H9 (cell line): ENCODE measurements around the gene GALNT17. TPM values are rescaled to one million over a fixed set of nuclear protein-coding genes. Genes with fewer than 3 reads are reported as not detected.

Source experiments
- DNase-seq: peaks from one replicate; pipeline ENCODE4 v3.0.0-alpha.2; 2017
- H2AFZ ChIP-seq: one replicate; pipeline ENCODE4 v1.6.1; 2013; ENCODE audit warnings: mild to moderate bottlenecking, low read length, control low read depth, moderate library complexity
- H2AK5ac ChIP-seq: 2 replicates; pipeline ENCODE4 v1.6.1; 2013; ENCODE audit warnings: low read length, control low read depth, mixed read lengths; ENCODE audit not compliant: insufficient read length
- H2BK120ac ChIP-seq: one replicate; pipeline ENCODE4 v1.6.1; 2013; ENCODE audit warnings: low read depth, mild to moderate bottlenecking, low read length, control low read depth, inconsistent platforms; ENCODE audit not compliant: poor library complexity, severe bottlenecking
- H2BK12ac ChIP-seq: 2 replicates; pipeline ENCODE4 v1.6.1; 2013; ENCODE audit warnings: low read length, control low read depth, mixed read lengths, low read depth; ENCODE audit not compliant: insufficient read length
- H2BK15ac ChIP-seq: 2 replicates; pipeline ENCODE4 v1.6.1; 2013; ENCODE audit warnings: low read depth, low read length, control low read depth
- H2BK20ac ChIP-seq: one replicate; pipeline ENCODE4 v1.6.1; 2013; ENCODE audit warnings: low read depth, mild to moderate bottlenecking, low read length, control low read depth, inconsistent platforms; ENCODE audit not compliant: poor library complexity, severe bottlenecking
- H2BK5ac ChIP-seq: 2 replicates; pipeline ENCODE4 v1.6.1; 2013; ENCODE audit warnings: low read length, control low read depth, mixed read lengths; ENCODE audit not compliant: insufficient read length
- H3K14ac ChIP-seq: 2 replicates; pipeline ENCODE4 v1.6.1; 2013; ENCODE audit warnings: low read length, control low read depth; ENCODE audit not compliant: insufficient read depth
- H3K18ac ChIP-seq: 2 replicates; pipeline ENCODE4 v1.6.1; 2013; ENCODE audit warnings: low read depth, mild to moderate bottlenecking, mixed read lengths, low read length, control low read depth; ENCODE audit not compliant: insufficient read length
- H3K23ac ChIP-seq: 2 replicates; pipeline ENCODE4 v1.6.1; 2013; ENCODE audit warnings: low read length, control low read depth, mixed read lengths, low read depth; ENCODE audit not compliant: insufficient read length
- H3K23me2 ChIP-seq: 2 replicates; pipeline ENCODE4 v1.6.1; 2013; ENCODE audit warnings: low read depth, mild to moderate bottlenecking, mixed read lengths, low read length, control low read depth; ENCODE audit not compliant: insufficient read length, poor library complexity, severe bottlenecking
- H3K27ac ChIP-seq: 2 replicates; pipeline ENCODE4 v1.5.1; 2013; ENCODE audit warnings: low read length, control low read depth, mixed read lengths, low read depth; ENCODE audit not compliant: insufficient read length
- H3K27me3 ChIP-seq: 2 replicates; pipeline ENCODE4 v1.6.1; 2013; ENCODE audit warnings: low read length, control low read depth, inconsistent platforms; ENCODE audit not compliant: insufficient read depth
- H3K4ac ChIP-seq: 2 replicates; pipeline ENCODE4 v1.6.1; 2013; ENCODE audit warnings: low read depth, mild to moderate bottlenecking, control low read depth, inconsistent platforms, low read length, moderate library complexity
- H3K4me1 ChIP-seq: 2 replicates; pipeline ENCODE4 v1.6.1; 2013; ENCODE audit warnings: low read length, control low read depth, inconsistent platforms; ENCODE audit not compliant: insufficient read depth
- H3K4me2 ChIP-seq: 2 replicates; pipeline ENCODE4 v1.6.1; 2013; ENCODE audit warnings: low read length, control low read depth, mixed read lengths; ENCODE audit not compliant: insufficient read length, insufficient read depth
- H3K56ac ChIP-seq: 2 replicates; pipeline ENCODE4 v1.6.1; 2013; ENCODE audit warnings: low read depth, mild to moderate bottlenecking, mixed read lengths, low read length, control low read depth; ENCODE audit not compliant: insufficient read length
- H3K79me1 ChIP-seq: 2 replicates; pipeline ENCODE4 v1.6.1; 2013; ENCODE audit warnings: low read depth, mild to moderate bottlenecking, moderate library complexity, low read length, control low read depth, inconsistent platforms; ENCODE audit not compliant: insufficient read depth, poor library complexity, severe bottlenecking
- H3K79me2 ChIP-seq: 2 replicates; pipeline ENCODE4 v1.6.1; 2013; ENCODE audit warnings: low read length, control low read depth, inconsistent platforms; ENCODE audit not compliant: insufficient read depth
- H3K9ac ChIP-seq: 2 replicates; pipeline ENCODE4 v1.6.1; 2013; ENCODE audit warnings: low read length, control low read depth, mixed read lengths; ENCODE audit not compliant: insufficient read length; ENCODE audit errors: extremely low read depth
- H3K9me3 ChIP-seq: one replicate; pipeline ENCODE4 v1.6.1; 2013; ENCODE audit warnings: low read depth, low read length, inconsistent platforms; ENCODE audit not compliant: control insufficient read depth
- H3T11ph ChIP-seq: one replicate; pipeline ENCODE4 v1.6.1; 2013; ENCODE audit warnings: mild to moderate bottlenecking, low read length, control low read depth, inconsistent platforms
- H4K20me1 ChIP-seq: one replicate; pipeline ENCODE4 v1.6.1; 2013; ENCODE audit not compliant: control insufficient read depth, insufficient read length, insufficient read depth
- H4K5ac ChIP-seq: 2 replicates; pipeline ENCODE4 v1.6.1; 2013; ENCODE audit warnings: low read depth, mild to moderate bottlenecking, mixed read lengths, low read length, control low read depth; ENCODE audit not compliant: insufficient read length
- H4K8ac ChIP-seq: replicated peaks from 2 replicates; pipeline ENCODE4 v1.6.1; 2013; ENCODE audit warnings: low read length, control low read depth, mixed read lengths, low read depth; ENCODE audit not compliant: insufficient read length
- H4K91ac ChIP-seq: 2 replicates; pipeline ENCODE4 v1.6.1; 2013; ENCODE audit warnings: low read depth, mild to moderate bottlenecking, moderate library complexity, mixed read lengths, low read length, control low read depth; ENCODE audit not compliant: insufficient read length
- H3K27ac Mint-ChIP-seq, 3 experiments: 2 replicates in 2 of 3; 3 replicates in 1 of 3; pipeline ENCODE4 v1.8.0; 2020 to 2021; ENCODE audit warnings: mixed read lengths in 3 of 3, mild to moderate bottlenecking in 1 of 3, moderate library complexity in 1 of 3
- H3K27me3 Mint-ChIP-seq: 2 replicates; pipeline ENCODE4 v1.8.0; 2021; ENCODE audit warnings: low read depth, mild to moderate bottlenecking, moderate library complexity, mixed read lengths
- H3K36me3 Mint-ChIP-seq, 3 experiments: 2 replicates in 2 of 3; 3 replicates in 1 of 3; pipeline ENCODE4 v1.8.0; 2020 to 2021; ENCODE audit warnings: low read depth in 3 of 3, mixed read lengths in 3 of 3; ENCODE audit not compliant: insufficient read depth in 1 of 3
- H3K4me1 Mint-ChIP-seq, 2 experiments: 2 replicates each; pipeline ENCODE4 v1.8.0; 2020; ENCODE audit warnings: mixed read lengths in 2 of 2
- H3K4me3 Mint-ChIP-seq, 2 experiments: 2 replicates in 1 of 2; 3 replicates in 1 of 2; pipeline ENCODE4 v1.8.0; 2020 to 2021; ENCODE audit warnings: mild to moderate bottlenecking in 2 of 2, mixed read lengths in 2 of 2, moderate library complexity in 1 of 2
- H3K9me3 Mint-ChIP-seq, 2 experiments: 2 replicates in 1 of 2; 3 replicates in 1 of 2; pipeline ENCODE4 v1.8.0; 2020; ENCODE audit warnings: mild to moderate bottlenecking in 2 of 2, mixed read lengths in 2 of 2, moderate library complexity in 1 of 2
- CTCF ChIP-seq: fragments of 200-600 bp; sonication (generic); conservative IDR thresholded peaks from 3 replicates; pipeline ENCODE4 v1.8.0; 2021; ENCODE audit warnings: antibody characterized with exemption, mild to moderate bottlenecking
- WGBS: extraction: QIAGEN DNeasy Blood & Tissue Kit; methylation state at CpG from one replicate; pipeline ENCODE4 v1.1.7; 2013; ENCODE audit warnings: missing lambda C conversion rate, low lambda C conversion rate, mixed read lengths; ENCODE audit not compliant: insufficient read length; ENCODE audit errors: extremely low coverage; 5-methylcytosine and 5-hydroxymethylcytosine counted together
- total RNA-seq: library from RNA; stranded (reverse); gene quantifications from 2 replicates; pipeline ENCODE4 v1.2.1, GENCODE V29; 2021

The GALNT17 gene
- total RNA-seq, 1 experiment from 2014 or later, result 43.2 TPM

GRCh38 chr7:71558806-71559613, 427.1 kb downstream of the GALNT17 start:
- Histone ChIP-seq H2BK5ac (no peak overlapping the region), H3K27me3 (no peaks in the 10 kb centered on the region), H2BK12ac (no peak overlapping the region), H3K18ac (no peak overlapping the region), H3K9ac (no peak overlapping the region), H3K14ac (no peak overlapping the region), H3K4me1 (peaks cover 5% of the 10 kb centered on the region; the same call in 1 of the 2 replicates), H3T11ph (no peak overlapping the region), H3K56ac (no peak overlapping the region), H3K23ac (no peak overlapping the region), H2BK15ac (no peak overlapping the region), H2BK120ac (no peak overlapping the region), H3K27ac (no peak overlapping the region), H3K23me2 (no peaks in the 10 kb centered on the region), H2AFZ (no peak overlapping the region), H4K8ac (no peak overlapping the region), H4K91ac (no peak overlapping the region), H3K4ac (no peak overlapping the region), H4K20me1 (no peaks in the 10 kb centered on the region), H3K9me3 (no peaks in the 10 kb centered on the region), H2AK5ac (no peak overlapping the region), H2BK20ac (no peak overlapping the region), H3K4me2 (no peak overlapping the region), H3K79me2 (no peaks in the 10 kb centered on the region), H4K5ac (no peak overlapping the region), H3K79me1 (no peaks in the 10 kb centered on the region)
- Mint-ChIP-seq H3K4me3 (no peak overlapping the region), H3K27me3 (peaks cover 1% of the 10 kb centered on the region; the same call in 1 of the 2 replicates), H3K36me3 (peaks cover 11 to 20% (median 13%) of the 10 kb centered on the region in 3 experiments), H3K27ac (peak overlapping the region; percentile 55 to 92 (median 80); a peak in 4 of 7 replicates), H3K9me3 (peaks cover 6 to 8% of the 10 kb centered on the region in 2 experiments; a peak in 3 of 5 replicates), H3K4me1 (peaks cover 22 to 25% of the 10 kb centered on the region in 2 experiments)
- DNase-seq, result no peak
- TF ChIP-seq CTCF, result no peak
- no CpG with 5 or more reads among the region's 6 CpGs for WGBS
